ENCODE data around the gene SLFN12L.

DNA sequence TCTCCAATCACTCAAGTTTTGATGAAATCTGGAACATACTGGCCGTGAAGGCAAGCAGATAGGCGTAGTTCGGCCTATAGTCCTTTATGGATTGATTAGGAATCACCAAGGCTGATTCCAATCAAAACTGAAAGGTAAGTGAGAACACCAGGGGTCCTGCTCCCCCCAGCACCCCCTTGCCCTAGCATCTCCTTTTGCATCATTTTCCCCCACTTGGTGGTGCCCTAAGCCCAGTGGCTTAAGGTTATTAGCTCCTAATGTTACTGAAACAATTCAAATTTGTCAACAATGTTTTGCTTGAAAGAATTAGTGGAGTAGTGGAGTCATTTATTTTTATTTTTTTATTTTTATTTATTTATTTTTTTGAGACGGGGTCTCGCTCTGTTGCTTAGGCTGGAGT, 18.2 kb upstream of the SLFN12L start:
- TF ChIP-seq POLR2A (IDR thresholded peaks at IDR 0.05), result no peak
- TF ChIP-seq, protein P1, sequence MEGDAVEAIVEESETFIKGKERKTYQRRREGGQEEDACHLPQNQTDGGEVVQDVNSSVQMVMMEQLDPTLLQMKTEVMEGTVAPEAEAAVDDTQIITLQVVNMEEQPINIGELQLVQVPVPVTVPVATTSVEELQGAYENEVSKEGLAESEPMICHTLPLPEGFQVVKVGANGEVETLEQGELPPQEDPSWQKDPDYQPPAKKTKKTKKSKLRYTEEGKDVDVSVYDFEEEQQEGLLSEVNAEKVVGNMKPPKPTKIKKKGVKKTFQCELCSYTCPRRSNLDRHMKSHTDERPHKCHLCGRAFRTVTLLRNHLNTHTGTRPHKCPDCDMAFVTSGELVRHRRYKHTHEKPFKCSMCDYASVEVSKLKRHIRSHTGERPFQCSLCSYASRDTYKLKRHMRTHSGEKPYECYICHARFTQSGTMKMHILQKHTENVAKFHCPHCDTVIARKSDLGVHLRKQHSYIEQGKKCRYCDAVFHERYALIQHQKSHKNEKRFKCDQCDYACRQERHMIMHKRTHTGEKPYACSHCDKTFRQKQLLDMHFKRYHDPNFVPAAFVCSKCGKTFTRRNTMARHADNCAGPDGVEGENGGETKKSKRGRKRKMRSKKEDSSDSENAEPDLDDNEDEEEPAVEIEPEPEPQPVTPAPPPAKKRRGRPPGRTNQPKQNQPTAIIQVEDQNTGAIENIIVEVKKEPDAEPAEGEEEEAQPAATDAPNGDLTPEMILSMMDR (IDR thresholded peaks at IDR 0.05 in 4 of 5, conservative IDR thresholded peaks at IDR 0.05 in 1 of 5), result no peak
